K562 (cell line): ENCODE data around the gene QRICH1. TPM values are rescaled to one million over a fixed set of nuclear protein-coding genes. Genes with fewer than 3 reads are reported as not detected.

Source experiments
- ATAC-seq: fragments of 200-7000 bp; cut with Tn5 transposase; 3 replicates; pipeline ENCODE4 v1.9.1; 2020; ENCODE audit warnings: moderate library complexity
- BruUV-seq: library from RNA; stranded (reverse); fragments of 400-500 nt; replicated peaks from 2 replicates; lab custom pipeline; 2021; lab: Mats Ljungman, UMichigan
- CTCF ChIA-PET: fragments of 300-600 bp; formaldehyde crosslinking; extraction: SDS; loops from one replicate; lab custom pipeline; 2021; ENCODE audit warnings: low intra/inter-chr PET ratio; lab: Yijun Ruan, JAX
- POLR2A ChIA-PET: fragments of 300-600, 350-650 bp; sonication (Branson Sonifier 250); formaldehyde crosslinking; extraction: SDS; loops from one replicate; lab custom pipeline; 2021; ENCODE audit warnings: antibody characterized with exemption, inconsistent platforms; lab: Yijun Ruan, JAX
- DNase-seq, 4 experiments: peaks; one replicate each; pipeline versions ENCODE4 v3.0.0 to v3.0.0-alpha.2; 2011 to 2018; ENCODE audit warnings: low spot score in 3 of 4, mixed read lengths in 3 of 4; ENCODE audit errors: extremely low read depth in 1 of 4
- FAIRE-seq: peaks from 2 replicates; lab custom pipeline; 2011; peaks lifted over from hg19 to GRCh38; lab: Jason Lieb, UNC
- H2AFZ ChIP-seq: 2 replicates; pipeline ENCODE4 v1.6.0; 2011; ENCODE audit warnings: low read depth, low read length, control low read depth, inconsistent platforms
- H3K27ac ChIP-seq: fragments of 200-600 bp; 3 replicates; pipeline ENCODE4 v1.8.0; 2011; ENCODE audit warnings: low read depth, mild to moderate bottlenecking, control low read depth, inconsistent platforms, low read length, moderate library complexity, mixed read lengths; ENCODE audit errors: extremely low read depth
- H3K27me3 ChIP-seq, 2 experiments: fragments of 300-600 bp in 1 of 2; 2 replicates in 1 of 2; 3 replicates in 1 of 2; pipeline versions ENCODE4 v1.6.0 to v1.8.0; 2011; ENCODE audit warnings: inconsistent platforms in 2 of 2, low read length in 2 of 2, mild to moderate bottlenecking in 1 of 2, mixed read lengths in 1 of 2, moderate library complexity in 1 of 2; ENCODE audit not compliant: control insufficient read depth in 2 of 2, insufficient read depth in 2 of 2
- H3K36me3 ChIP-seq: fragments of 300-600 bp; 3 replicates; pipeline ENCODE4 v1.8.0; 2011; ENCODE audit warnings: mild to moderate bottlenecking, low read length, inconsistent platforms; ENCODE audit not compliant: control insufficient read depth, insufficient read depth
- H3K4me1 ChIP-seq, 2 experiments: fragments of 200-600 bp in 1 of 2; replicated peaks in 1 of 2; 2 replicates in 1 of 2; 3 replicates in 1 of 2; pipeline versions ENCODE4 v1.5.1 to v1.8.0; 2011; ENCODE audit warnings: inconsistent platforms in 2 of 2, low read length in 2 of 2, mild to moderate bottlenecking in 1 of 2, mixed read lengths in 1 of 2, moderate library complexity in 1 of 2; ENCODE audit not compliant: control insufficient read depth in 2 of 2, insufficient read depth in 2 of 2
- H3K4me2 ChIP-seq: 2 replicates; pipeline ENCODE4 v1.6.1; 2011; ENCODE audit warnings: low read length, control low read depth, inconsistent platforms, mixed read lengths; ENCODE audit not compliant: insufficient read depth
- H3K4me3 ChIP-seq: fragments of 200-600 bp; sonication (generic), shearing (Covaris generic); 2 replicates; pipeline ENCODE4 v1.5.1; 2016; ENCODE audit warnings: control low read depth, inconsistent platforms
- H3K79me2 ChIP-seq: fragments of 200-600 bp; 3 replicates; pipeline ENCODE4 v1.8.0; 2011; ENCODE audit warnings: low read length, inconsistent platforms; ENCODE audit not compliant: control insufficient read depth, insufficient read depth
- H3K9ac ChIP-seq, 2 experiments: 2 replicates each; pipeline versions ENCODE4 v1.6.0 to v1.6.1; 2011; ENCODE audit warnings: low read depth in 2 of 2, low read length in 2 of 2, control low read depth in 1 of 2, inconsistent platforms in 1 of 2, mild to moderate bottlenecking in 1 of 2, mixed read lengths in 1 of 2; ENCODE audit not compliant: insufficient read depth in 1 of 2
- H3K9me1 ChIP-seq: one replicate; pipeline ENCODE4 v1.6.0; 2011; ENCODE audit warnings: inconsistent platforms, mild to moderate bottlenecking, low read length, moderate library complexity; ENCODE audit not compliant: control insufficient read depth, insufficient read depth
- H3K9me3 ChIP-seq: replicated peaks from 2 replicates; pipeline ENCODE4 v1.5.1; 2011; ENCODE audit warnings: low read depth, low read length, inconsistent platforms; ENCODE audit not compliant: control insufficient read depth, insufficient read depth
- H4K20me1 ChIP-seq: replicated peaks from 2 replicates; pipeline ENCODE4 v1.6.1; 2011; ENCODE audit warnings: low read length, inconsistent platforms, mixed read lengths; ENCODE audit not compliant: control insufficient read depth, insufficient read depth
- CREB5 ChIP-seq: fragments of 250-450 bp; sonication (Bioruptor Pico); IDR thresholded peaks from 2 replicates; pipeline ENCODE4 v1.5.0; 2020; ENCODE audit warnings: mild to moderate bottlenecking
- GABPA ChIP-seq: fragments of 200-800 bp; sonication (Bioruptor generic); conservative IDR thresholded peaks from 2 replicates; pipeline ENCODE4 v1.6.1; 2016; ENCODE audit warnings: low read depth, missing genetic modification characterization, missing compliant biosample characterization
- GATAD2B ChIP-seq: fragments of 450-650 bp; IDR thresholded peaks from 2 replicates; pipeline ENCODE4 v1.6.1; 2017; ENCODE audit warnings: mild to moderate bottlenecking, borderline replicate concordance
- MAFK ChIP-seq: IDR thresholded peaks from 2 replicates; pipeline ENCODE4 v1.6.1; 2011; ENCODE audit warnings: low read length, improper control_type of control experiment
- TAF9B ChIP-seq: fragments of 450-650 bp; IDR thresholded peaks from 2 replicates; pipeline ENCODE4 v1.6.1; 2018; ENCODE audit warnings: mild to moderate bottlenecking; ENCODE audit not compliant: partially characterized antibody
- XRCC5 ChIP-seq: fragments of 200-400 bp; formaldehyde crosslinking; IDR thresholded peaks from 2 replicates; pipeline ENCODE4 v1.6.1; 2017; ENCODE audit warnings: low read depth, mild to moderate bottlenecking, low read length
- ZBTB7A ChIP-seq: IDR thresholded peaks from 2 replicates; pipeline ENCODE4 v1.6.1; 2011; ENCODE audit warnings: low read depth, mild to moderate bottlenecking, low read length, moderate library complexity, borderline replicate concordance; ENCODE audit not compliant: control insufficient read depth
- ZEB2 ChIP-seq: fragments of 450-650 bp; IDR thresholded peaks from 2 replicates; pipeline ENCODE4 v1.6.1; 2016
- ZNF175 ChIP-seq: fragments of 200-800 bp; sonication (Bioruptor generic); IDR thresholded peaks from 2 replicates; pipeline ENCODE4 v1.6.1; 2016; ENCODE audit warnings: low read depth, mild to moderate bottlenecking, missing genetic modification characterization, missing compliant biosample characterization
- ZNF232 ChIP-seq: sonication (generic); formaldehyde crosslinking; IDR thresholded peaks from 2 replicates; pipeline ENCODE4 v1.8.0; 2022; ENCODE audit warnings: mild to moderate bottlenecking, missing genetic modification reagents
- ZNF318 ChIP-seq, 2 experiments: fragments of 450-650 bp; IDR thresholded peaks; 2 replicates each; pipeline ENCODE4 v1.6.1; 2016; ENCODE audit warnings: mild to moderate bottlenecking in 2 of 2, borderline replicate concordance in 1 of 2, low read depth in 1 of 2, moderate library complexity in 1 of 2
- WGBS: fragments of 100-300 bp; shearing (Covaris generic); methylation state at CpG from one replicate; pipeline ENCODE4 v1.1.6; 2016; ENCODE audit warnings: low coverage, mixed read lengths; ENCODE audit not compliant: insufficient coverage; ENCODE audit errors: missing lambda C conversion rate; 5-methylcytosine and 5-hydroxymethylcytosine counted together
- in situ Hi-C: fragments of 300-500 bp; cut with MboI; formaldehyde crosslinking; loops from 4 replicates; pipeline ENCODE4 v1.15.0; 2018; ENCODE audit warnings: inconsistent platforms, mixed read lengths
- intact Hi-C: fragments of 100-400 bp; cut with micrococcal nuclease; formaldehyde crosslinking; loops from 2 replicates; pipeline ENCODE4 v1.14.2; 2022
- polyA plus RNA-seq, 8 experiments: library from polyadenylated mRNA; depleted of rRNA in 4 of 8; stranded (reverse) in 5 of 8; unstranded in 3 of 8; fragments of >200 nt; fragmentation: Nextera tagmentation in 2 of 8; fragmentation: Illumina TruSeq in 1 of 8; extraction: Ambion mirVana in 2 of 8; extraction: Trizol in 1 of 8; gene quantifications; 2 replicates each; pipeline versions ENCODE4 v1.2.1 to v1.2.3, GENCODE V29; 2011 to 2014; ENCODE audit warnings: inconsistent platforms in 1 of 8, missing spikeins in 1 of 8
- total RNA-seq, 7 experiments: library from RNA; depleted of rRNA in 6 of 7; stranded (reverse); fragments of >200 nt in 6 of 7; fragmentation: Illumina TruSeq in 2 of 7; extraction: Trizol in 2 of 7; gene quantifications; 2 replicates each; pipeline versions ENCODE4 v1.2.1 to v1.2.3, GENCODE V29; 2011 to 2021; ENCODE audit warnings: low replicate concordance in 1 of 7

QRICH1 gene
- total and polyA plus RNA-seq, 9 of the 15 experiments (the other 6 are each of a cell fraction or from before 2014, with no cell fraction given) = 20.1 to 99.2 (median 56.7) TPM

GRCh38 chr3:49120438-49121131, 26.7 kb upstream of the QRICH1 start, which contains the start of gene USP19:
Gene USP19 (minus strand): TSS chr3:49120823. CDS start chr3:49119145, 1,678 bp downstream.
- no TSS peak for BruUV-seq
- Histone ChIP-seq H3K9ac (peak within 1 kb of the TSS; percentile 95 to 98), H2AFZ (peak within 1 kb of the TSS; percentile 84), H3K4me1 (peaks cover 9 to 43% of the 10 kb centered on the region in 2 experiments; a peak in 4 of 5 replicates), H3K27ac (peak within 1 kb of the TSS; percentile 97), H3K4me3 (peak within 1 kb of the TSS; percentile 87), H3K36me3 (peaks cover 39% of the 10 kb centered on the region), H3K4me2 (peak within 1 kb of the TSS; percentile 100), H4K20me1 (no peaks in the 10 kb centered on the region), H3K79me2 (peaks cover 20% of the 10 kb centered on the region), H3K9me1 (no peaks in the 10 kb centered on the region), H3K27me3 (no peaks in the 10 kb centered on the region), H3K9me3 (no peaks in the 10 kb centered on the region)
- POLR2A ChIA-PET = interaction anchor here (0.6 to 1.4 kb wide), 13 partner anchors 9 to 637 kb away, joined by 3 to 8 read pairs (median 3); partner anchors contain the start of genes LAMB2, QARS1 and QRICH1
- ATAC-seq = peak; percentile 98
- peak; percentile 73 for FAIRE-seq
- CTCF ChIA-PET = interaction anchor here (0.6 kb wide), 1 partner anchor 719 kb away, joined by 4 read pairs; no protein-coding TSS in a partner anchor
- under 1% methylated on average over 26 of the region's 70 CpGs for WGBS
- in situ Hi-C loops = no loop called here
- peak; percentile 90 to 93 (median 92) for DNase-seq
- intact Hi-C loops = no loop called here
- TF ChIP-seq XRCC5 = no peak
- TF ChIP-seq CREB5 (CRISPR knock-in tag) = no peak
- TF ChIP-seq ZEB2 = no peak
- TF ChIP-seq ZBTB7A = peak; percentile 20; the same call in 1 of the 2 replicates
- TF ChIP-seq MAFK = no peak
- no peak for TF ChIP-seq TAF9B
- no peak for TF ChIP-seq ZNF175 (CRISPR knock-in tag)
- TF ChIP-seq GATAD2B = no peak
- no peak for TF ChIP-seq ZNF318 (IDR thresholded peaks at IDR 0.05; ENCODE audit: borderline replicate concordance in 1 of 2, low read depth in 1 of 2)
- TF ChIP-seq GABPA (tag) = peak; percentile 97
- TF ChIP-seq ZNF232 (CRISPR knock-in tag) = peak; percentile 36; the same call in 1 of the 2 replicates
